Peyer's patch (tissue), 4 donors: Measurements from ENCODE around the gene LEKR1. TPM values are rescaled to one million over a fixed set of nuclear protein-coding genes. Genes with fewer than 3 reads are reported as not detected.
A peak's percentile ranks its signal among the peaks of the same experiment; 100 is the strongest.

Experiments
- DNase-seq, 3 donors: peaks; one replicate each; pipeline ENCODE4 v3.0.0-alpha.2; 2017 to 2019
- H3K27ac ChIP-seq, 4 donors: fragments of 200-600 bp; sonication (generic); one replicate each; pipeline ENCODE4 v1.5.1; 2016 to 2019
- H3K27me3 ChIP-seq, 2 donors: fragments of 200-600 bp; sonication (generic); one replicate each; pipeline ENCODE4 v1.5.1; 2019
- H3K36me3 ChIP-seq, 3 donors: fragments of 200-600 bp; sonication (generic); one replicate each; pipeline ENCODE4 v1.5.1; 2016 to 2019
- H3K4me1 ChIP-seq, 4 donors: fragments of 200-600 bp; sonication (generic); one replicate each; pipeline ENCODE4 v1.5.1; 2016 to 2019
- H3K4me3 ChIP-seq, 4 donors: fragments of 200-600 bp; sonication (generic); 1 replicate in 3 of 4; 2 replicates in 1 of 4; pipeline ENCODE4 v1.5.1; 2016 to 2019; ENCODE audit warnings: mild to moderate bottlenecking in 1 of 4
- H3K9me3 ChIP-seq, 4 donors: fragments of 200-600 bp; sonication (generic); one replicate each; pipeline ENCODE4 v1.5.1; 2016 to 2019; ENCODE audit warnings: mild to moderate bottlenecking in 1 of 4
- CTCF ChIP-seq, 6 experiments: fragments of 450-650 bp in 4 of 6; fragments of 200-600 bp in 2 of 6; sonication (generic) in 1 of 6; IDR thresholded peaks; one replicate each; pipeline ENCODE4 v1.5.1; 2017 to 2019; ENCODE audit warnings: antibody characterized with exemption in 6 of 6, mild to moderate bottlenecking in 3 of 6, moderate library complexity in 1 of 6
- POLR2A ChIP-seq, 2 donors: fragments of 450-650 bp; IDR thresholded peaks; one replicate each; pipeline ENCODE4 v1.5.1; 2017; ENCODE audit warnings: antibody characterized with exemption in 2 of 2, mild to moderate bottlenecking in 2 of 2, moderate library complexity in 2 of 2
- total RNA-seq, 4 donors: library from RNA; depleted of rRNA; stranded (reverse); fragments of >200 nt; gene quantifications; one replicate each; pipeline ENCODE4 v1.1.0, GENCODE V29; 2016

LEKR1 gene
- total RNA-seq, 4 donors from 2014 or later = 0.85 to 9.1 (median 0.94) TPM; not detected in 1

- DNase-seq = peak; percentile 31 to 78 (median 66)
- TF ChIP-seq POLR2A (IDR thresholded peaks at IDR 0.05) (peak; percentile 31 to 47), CTCF (IDR thresholded peaks at IDR 0.05) (no peak)
- Histone ChIP-seq H3K27ac (peak overlapping the region; percentile 93 to 100 (median 99)), H3K4me3 (peak overlapping the region; percentile 65 to 81 (median 68)), H3K27me3 (no peaks in the 10 kb centered on the region), H3K4me1 (peaks cover 0 to 39% (median 6%) of the 10 kb centered on the region in 4 donors), H3K9me3 (no peaks in the 10 kb centered on the region), H3K36me3 (no peaks in the 10 kb centered on the region)
Observed at GRCh38 chr3:157089455-157090221, 263.5 kb downstream of the LEKR1 start.

DNA sequence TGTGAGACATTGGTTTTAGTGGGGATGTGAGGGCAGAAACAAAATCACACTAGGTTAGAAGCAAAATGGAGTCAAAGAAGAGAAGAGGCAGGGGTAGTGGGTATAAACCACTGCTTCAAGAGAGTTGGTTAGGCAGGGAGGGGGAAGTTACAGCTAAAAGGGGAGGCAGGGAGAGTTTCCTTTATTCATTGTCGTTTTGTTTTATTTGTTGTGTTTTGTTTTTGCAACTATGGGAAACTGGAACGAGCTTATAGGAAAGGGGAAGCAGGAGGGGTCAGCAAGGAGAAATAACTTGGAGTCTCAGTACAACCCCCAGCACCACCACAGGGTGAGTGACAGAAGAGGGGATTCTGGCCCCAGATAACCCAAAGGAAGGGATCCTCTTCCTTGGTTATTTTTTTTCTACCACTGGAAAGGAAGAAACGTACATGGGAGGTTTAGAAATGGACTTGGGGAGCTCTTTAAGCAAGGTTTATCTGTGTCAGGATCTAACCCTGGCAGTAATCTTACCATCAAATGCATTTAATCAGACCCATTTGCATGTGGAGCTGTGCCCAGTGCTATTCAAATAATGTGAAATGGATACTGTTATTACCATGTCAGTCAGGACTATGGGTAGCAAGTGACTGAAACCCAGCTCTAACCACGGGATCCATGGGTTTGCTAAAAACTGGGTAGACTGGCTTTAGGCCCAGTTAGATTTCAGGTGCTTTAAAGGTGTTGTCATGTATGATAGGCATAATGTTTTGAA is 265.1 kb downstream of the LEKR1 start:
- H3K27me3 ChIP-seq = no peaks in the 10 kb centered on the region
- peak overlapping the region in 1 of 4 donors; percentile 100 for H3K27ac ChIP-seq
- no peak for DNase-seq
- peaks cover 0 to 39% (median 6%) of the 10 kb centered on the region in 4 donors for H3K4me1 ChIP-seq
- TF ChIP-seq CTCF (IDR thresholded peaks at IDR 0.05) = no peak
- no peak for TF ChIP-seq POLR2A (IDR thresholded peaks at IDR 0.05)
- H3K4me3 ChIP-seq = no peak overlapping the region
- no peaks in the 10 kb centered on the region for H3K36me3 ChIP-seq
- H3K9me3 ChIP-seq = no peaks in the 10 kb centered on the region

- TF ChIP-seq CTCF (IDR thresholded peaks at IDR 0.05) (no peak), POLR2A (IDR thresholded peaks at IDR 0.05) (no peak)
- DNase-seq = no peak
- no peak overlapping the region for H3K27ac ChIP-seq
- no peaks in the 10 kb centered on the region for H3K27me3 ChIP-seq
- no peaks in the 10 kb centered on the region for H3K36me3 ChIP-seq
- peaks cover 0 to 33% (median 6%) of the 10 kb centered on the region in 4 donors for H3K4me1 ChIP-seq
- H3K9me3 ChIP-seq = no peaks in the 10 kb centered on the region
- H3K4me3 ChIP-seq = no peak overlapping the region
Observed at GRCh38 chr3:157092230-157092629, 266.1 kb downstream of the LEKR1 start.

DNA sequence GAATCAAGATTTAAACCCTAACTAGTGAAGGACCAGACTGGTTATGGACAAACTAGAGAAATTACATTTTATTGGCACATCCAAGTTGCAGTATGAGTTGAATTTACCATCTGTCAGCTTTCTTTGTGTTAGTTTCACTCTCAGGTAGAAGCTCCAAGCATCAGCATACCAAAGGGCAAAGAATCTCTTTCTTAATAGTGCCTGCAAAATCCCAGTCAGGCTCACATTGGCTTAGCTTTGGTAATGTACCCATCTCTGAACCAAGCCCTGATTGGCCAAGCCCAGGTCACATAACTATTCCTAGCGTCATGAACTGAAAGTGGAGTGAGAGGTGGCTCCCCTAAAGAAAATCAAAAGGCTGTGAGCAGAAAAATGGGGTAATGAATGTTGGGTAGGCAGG is 266.9 kb downstream of the LEKR1 start:
- Histone ChIP-seq H3K27ac (no peak overlapping the region), H3K27me3 (no peaks in the 10 kb centered on the region), H3K9me3 (no peaks in the 10 kb centered on the region), H3K4me1 (peaks cover 0 to 24% (median 6%) of the 10 kb centered on the region in 4 donors), H3K36me3 (no peaks in the 10 kb centered on the region), H3K4me3 (no peak overlapping the region)
- no peak for DNase-seq
- TF ChIP-seq CTCF (IDR thresholded peaks at IDR 0.05) (no peak), POLR2A (IDR thresholded peaks at IDR 0.05) (no peak)

DNA sequence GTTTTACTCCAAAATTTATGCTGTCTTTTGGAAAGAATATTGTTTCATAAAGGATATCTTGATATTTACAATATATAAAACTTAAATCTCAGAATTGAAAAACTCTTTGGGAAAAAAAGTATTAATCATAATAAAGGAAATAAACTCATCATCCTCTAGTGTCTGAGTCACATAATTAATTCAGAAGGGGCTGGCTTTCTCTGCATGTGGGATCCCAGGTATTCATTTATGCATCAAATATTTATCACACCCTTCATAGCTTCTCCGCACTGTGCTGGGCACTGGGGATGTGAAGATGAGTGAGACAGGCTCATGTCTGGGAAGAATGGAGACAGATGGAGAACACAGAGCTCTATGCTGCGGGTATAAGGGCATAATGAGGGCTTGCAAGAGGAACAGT is 268.1 kb downstream of the LEKR1 start:
- Histone ChIP-seq H3K27ac (no peak overlapping the region), H3K9me3 (no peaks in the 10 kb centered on the region), H3K36me3 (no peaks in the 10 kb centered on the region), H3K4me1 (peaks cover 0 to 22% (median 5%) of the 10 kb centered on the region in 4 donors), H3K27me3 (no peaks in the 10 kb centered on the region), H3K4me3 (no peak overlapping the region)
- no peak for DNase-seq
- no peak for TF ChIP-seq CTCF (IDR thresholded peaks at IDR 0.05)
- no peak for TF ChIP-seq POLR2A (IDR thresholded peaks at IDR 0.05)
